ENCODE results near the gene EPYC. TPM values are rescaled to one million over a fixed set of nuclear protein-coding genes. Genes with fewer than 3 reads are reported as not detected.
A peak's percentile ranks its signal among the peaks of the same experiment; 100 is the strongest.

Gene EPYC
- total and polyA plus RNA-seq, 2 of the 4 experiments (the other 2 are of a cell fraction), result not detected

- Histone ChIP-seq H2BK20ac (ENCODE audit: low read depth, low read length) (no peak overlapping the region), H4K8ac (ENCODE audit: low read depth in 2 of 2, low read length in 2 of 2) (no peak overlapping the region), H2BK120ac (ENCODE audit: low read depth, low read length) (no peak overlapping the region), H4K5ac (ENCODE audit: low read depth, low read length) (no peak overlapping the region), H3K79me1 (ENCODE audit: low read depth in 1 of 2, low read length in 2 of 2) (no peaks in the 10 kb centered on the region), H2AK5ac (ENCODE audit: low read depth, low read length) (no peak overlapping the region), H3K14ac (replicated peaks; ENCODE audit: low read depth, low read length) (no peak overlapping the region), H3K4me2 (ENCODE audit: low read depth, low read length) (peak overlapping the region; percentile 53; the same call in 1 of the 2 replicates), H3K27ac (ENCODE audit: insufficient read depth, low read length) (no peak overlapping the region), H3K56ac (ENCODE audit: extremely low read depth, insufficient read depth, low read length) (no peak overlapping the region), H3K18ac (ENCODE audit: low read depth, low read length) (no peak overlapping the region), H4K20me1 (ENCODE audit: insufficient read depth, low read length) (no peaks in the 10 kb centered on the region), H2AFZ (replicated peaks; ENCODE audit: low read length, poor library complexity) (no peak overlapping the region), H2BK5ac (ENCODE audit: low read depth, low read length, poor library complexity, severe bottlenecking) (no peak overlapping the region), H3K4me3 (ENCODE audit: insufficient read depth, low read depth, low read length) (no peak overlapping the region), H3K9me3 (ENCODE audit: control insufficient read depth, insufficient read depth, low read length) (0 out of 2 replicates have a peak, but pooled peaks cover 2% of the 10 kb centered on the region), H3K4ac (ENCODE audit: low read depth, low read length) (no peak overlapping the region), H3K9ac (ENCODE audit: low read depth, low read length) (no peak overlapping the region), H3K27me3 (ENCODE audit: control insufficient read depth, insufficient read depth, low read length) (no peaks in the 10 kb centered on the region), H2AK9ac (replicated peaks; ENCODE audit: low read depth, low read length, poor library complexity) (no peak overlapping the region), H3K4me1 (ENCODE audit: control insufficient read depth, insufficient read depth, low read length) (no peaks in the 10 kb centered on the region; the same call in 1 of the 2 replicates), H3K23ac (ENCODE audit: low read depth, low read length) (no peak overlapping the region), H4K91ac (ENCODE audit: insufficient read depth, low read depth, low read length) (no peak overlapping the region), H3K9me1 (ENCODE audit: insufficient read depth, low read length) (no peaks in the 10 kb centered on the region), H2BK15ac (ENCODE audit: low read depth, low read length) (no peak overlapping the region), H3K36me3 (ENCODE audit: control insufficient read depth, insufficient read depth, low read length) (no peaks in the 10 kb centered on the region)
- WGBS, 2 experiments (ENCODE audit: extremely low coverage in 2 of 2, insufficient read length in 1 of 2), result no CpG with 5 or more reads among the region's 2 CpGs
- no TSS peak for BruUV-seq (replicated peaks)
- intact Hi-C loops (cut with micrococcal nuclease) (loop anchor here (5.0 kb wide), 1 partner anchor 112 kb away; no protein-coding TSS in a partner anchor), dilution Hi-C loops (cut with HindIII; ENCODE audit: low sequenced_read_pairs, unreplicated experiment) (loop anchor here (25.0 kb wide), 1 partner anchor 342 kb away; no protein-coding TSS in a partner anchor), in situ Hi-C loops (cut with MboI; ENCODE audit: low sequenced_read_pairs) (no loop called here)
- TF ChIP-seq RAD21 (IDR thresholded peaks at IDR 0.05; ENCODE audit: low read length) (no peak), POLR2A (IDR thresholded peaks at IDR 0.05; ENCODE audit: low read depth, low read length) (no peak), FOS (IDR thresholded peaks at IDR 0.05; ENCODE audit: low read depth, low read length) (no peak), MXI1 (IDR thresholded peaks at IDR 0.05; ENCODE audit: borderline replicate concordance, low read depth, low read length) (no peak), SMC3 (IDR thresholded peaks at IDR 0.05; ENCODE audit: low read depth, low read length) (no peak), ELK1 (IDR thresholded peaks at IDR 0.05; ENCODE audit: borderline replicate concordance, low read depth, low read length) (no peak), CHD1 (IDR thresholded peaks at IDR 0.05; ENCODE audit: low read depth, low read length) (no peak), RCOR1 (IDR thresholded peaks at IDR 0.05; ENCODE audit: insufficient replicate concordance, low read length) (no peak), CTCF (conservative IDR thresholded peaks at IDR 0.05; ENCODE audit: low read depth, low read length) (no peak), MAZ (IDR thresholded peaks at IDR 0.05; ENCODE audit: borderline replicate concordance, low read depth, low read length) (no peak), USF2 (IDR thresholded peaks at IDR 0.05; ENCODE audit: low read depth, low read length) (no peak), NFE2L2 (IDR thresholded peaks at IDR 0.05; ENCODE audit: low read depth, low read length) (no peak), BHLHE40 (IDR thresholded peaks at IDR 0.05; ENCODE audit: low read depth, low read length) (no peak), RFX5 (IDR thresholded peaks at IDR 0.05; ENCODE audit: low read depth, low read length) (no peak), MAFK (IDR thresholded peaks at IDR 0.05; ENCODE audit: low read depth, low read length) (no peak), CEBPB (IDR thresholded peaks at IDR 0.05; ENCODE audit: low read depth, low read length) (no peak; the same call in 1 of the 2 replicates)
- ATAC-seq (ENCODE audit: low read depth) (no peak), DNase-seq (no peak)
- ChIA-PET CTCF (no interaction called here), POLR2A (ENCODE audit: unreplicated experiment) (no interaction called here)
Observed at GRCh38 chr12:90995010-90995409, 9.8 kb downstream of the EPYC start.

Measured in IMR-90 (cell line).